Suprapubic skin (tissue), 4 donors: ENCODE measurements around the gene SYT13. TPM values are rescaled to one million over a fixed set of nuclear protein-coding genes. Genes with fewer than 3 reads are reported as not detected.

Experiments
- DNase-seq, 2 donors: peaks; one replicate each; pipeline ENCODE4 v3.0.0-alpha.2; 2019; ENCODE audit warnings: low spot score in 2 of 2
- H3K27ac ChIP-seq: fragments of 200-600 bp; sonication (generic); one replicate; pipeline ENCODE4 v1.5.1; 2019
- H3K27me3 ChIP-seq: fragments of 200-600 bp; sonication (generic); one replicate; pipeline ENCODE4 v1.5.1; 2019
- H3K36me3 ChIP-seq: fragments of 200-600 bp; sonication (generic); one replicate; pipeline ENCODE4 v1.5.1; 2019
- H3K4me1 ChIP-seq: fragments of 200-600 bp; sonication (generic); one replicate; pipeline ENCODE4 v1.5.1; 2019
- H3K4me3 ChIP-seq: fragments of 200-600 bp; sonication (generic); one replicate; pipeline ENCODE4 v1.5.1; 2019; ENCODE audit warnings: mild to moderate bottlenecking
- H3K9me3 ChIP-seq: fragments of 200-600 bp; sonication (generic); one replicate; pipeline ENCODE4 v1.5.1; 2019
- EP300 ChIP-seq: sonication (generic); formaldehyde crosslinking; IDR thresholded peaks from one replicate; pipeline ENCODE4 v1.6.1; 2017; ENCODE audit warnings: antibody characterized with exemption
- POLR2A ChIP-seq, 2 donors: fragments of 450-650 bp; IDR thresholded peaks; one replicate each; pipeline ENCODE4 v1.6.1; 2017; ENCODE audit warnings: antibody characterized with exemption in 2 of 2, mild to moderate bottlenecking in 2 of 2, moderate library complexity in 2 of 2
- POLR2AphosphoS5 ChIP-seq, 3 donors: sonication (generic); formaldehyde crosslinking; IDR thresholded peaks; one replicate each; pipeline ENCODE4 v1.6.1; 2017; ENCODE audit warnings: antibody characterized with exemption in 3 of 3
- WGBS: methylation state at CpG from one replicate; pipeline ENCODE4 v1.1.5; 2018; 5-methylcytosine and 5-hydroxymethylcytosine counted together
- total RNA-seq, 4 donors: library from RNA; depleted of rRNA; stranded (reverse); fragments of >200 nt; gene quantifications; one replicate each; pipeline ENCODE4 v1.1.0, GENCODE V29; 2016
- TF ChIP-seq, protein P1 (sequence below), 2 donors: fragments of 200-600 bp in 1 of 2; fragments of 450-650 bp in 1 of 2; sonication (generic) in 1 of 2; IDR thresholded peaks; one replicate each; pipeline ENCODE4 v1.5.1; 2016 to 2019; ENCODE audit warnings: antibody characterized with exemption in 2 of 2, mild to moderate bottlenecking in 1 of 2, moderate library complexity in 1 of 2

Gene SYT13
- total RNA-seq, 4 donors from 2014 or later, result 1.8 to 4.6 TPM; not detected in 2

GRCh38 chr11:45216901-45217300 lies 69.2 kb downstream of the SYT13 start:
- peaks cover 19% of the 10 kb centered on the region for H3K36me3 ChIP-seq
- DNase-seq, result no peak
- no peak overlapping the region for H3K27ac ChIP-seq
- WGBS, result 73% methylated on average over 2 of the region's 2 CpGs
- no peak overlapping the region for H3K4me3 ChIP-seq
- no peaks in the 10 kb centered on the region for H3K9me3 ChIP-seq
- no peaks in the 10 kb centered on the region for H3K4me1 ChIP-seq
- TF ChIP-seq POLR2AphosphoS5 (IDR thresholded peaks at IDR 0.05) (no peak), POLR2A (IDR thresholded peaks at IDR 0.05) (no peak), EP300 (no peak)
- TF ChIP-seq, protein P1, sequence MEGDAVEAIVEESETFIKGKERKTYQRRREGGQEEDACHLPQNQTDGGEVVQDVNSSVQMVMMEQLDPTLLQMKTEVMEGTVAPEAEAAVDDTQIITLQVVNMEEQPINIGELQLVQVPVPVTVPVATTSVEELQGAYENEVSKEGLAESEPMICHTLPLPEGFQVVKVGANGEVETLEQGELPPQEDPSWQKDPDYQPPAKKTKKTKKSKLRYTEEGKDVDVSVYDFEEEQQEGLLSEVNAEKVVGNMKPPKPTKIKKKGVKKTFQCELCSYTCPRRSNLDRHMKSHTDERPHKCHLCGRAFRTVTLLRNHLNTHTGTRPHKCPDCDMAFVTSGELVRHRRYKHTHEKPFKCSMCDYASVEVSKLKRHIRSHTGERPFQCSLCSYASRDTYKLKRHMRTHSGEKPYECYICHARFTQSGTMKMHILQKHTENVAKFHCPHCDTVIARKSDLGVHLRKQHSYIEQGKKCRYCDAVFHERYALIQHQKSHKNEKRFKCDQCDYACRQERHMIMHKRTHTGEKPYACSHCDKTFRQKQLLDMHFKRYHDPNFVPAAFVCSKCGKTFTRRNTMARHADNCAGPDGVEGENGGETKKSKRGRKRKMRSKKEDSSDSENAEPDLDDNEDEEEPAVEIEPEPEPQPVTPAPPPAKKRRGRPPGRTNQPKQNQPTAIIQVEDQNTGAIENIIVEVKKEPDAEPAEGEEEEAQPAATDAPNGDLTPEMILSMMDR (IDR thresholded peaks at IDR 0.05), result no peak
- no peaks in the 10 kb centered on the region for H3K27me3 ChIP-seq

- WGBS, result 100% methylated on average over 1 of the region's 1 CpG
- H3K9me3 ChIP-seq, result no peaks in the 10 kb centered on the region
Measured at GRCh38 chr11:45216031-45216430, 70.1 kb downstream of the SYT13 start.

DNA sequence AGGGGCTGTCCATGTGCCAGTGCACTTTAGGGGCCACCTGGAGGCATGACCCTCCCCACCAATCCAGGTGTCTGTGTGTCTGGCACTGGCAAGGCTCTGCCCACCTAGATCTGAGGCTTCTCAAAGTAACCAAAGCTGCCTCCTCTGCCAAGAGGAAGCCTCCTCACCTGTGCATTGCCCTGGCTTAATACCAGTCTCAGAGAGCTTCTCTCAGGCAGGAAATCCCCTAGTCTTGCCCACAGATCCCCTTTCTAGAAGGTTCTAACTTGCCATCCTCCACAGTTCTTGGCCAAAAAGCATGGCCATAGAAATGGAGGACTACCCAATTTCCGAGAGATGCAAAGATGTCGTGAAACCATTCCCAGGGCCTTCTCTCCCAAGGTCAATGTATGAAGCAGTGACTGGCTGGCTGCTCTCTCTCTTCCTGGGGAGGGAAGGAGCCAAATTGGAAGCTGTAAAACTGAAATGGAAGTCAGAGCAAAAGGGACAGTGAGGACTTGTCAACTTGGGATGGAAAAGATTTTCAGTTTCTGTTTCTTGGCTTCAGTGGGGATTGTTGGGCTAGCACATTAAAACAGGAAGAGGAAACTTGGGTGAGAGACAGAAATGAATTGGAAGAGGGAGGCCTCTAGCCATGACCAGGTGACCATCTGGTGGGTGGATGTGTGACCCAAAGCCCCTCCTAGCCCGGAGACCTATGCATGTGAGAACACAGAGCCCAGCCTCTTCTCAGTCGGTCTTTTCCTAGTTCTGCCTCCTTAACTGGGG lies 70.9 kb downstream of the SYT13 start:
- Histone ChIP-seq H3K27ac (no peak overlapping the region), H3K4me1 (peaks cover 3% of the 10 kb centered on the region), H3K9me3 (no peaks in the 10 kb centered on the region), H3K4me3 (no peak overlapping the region), H3K36me3 (peaks cover 19% of the 10 kb centered on the region), H3K27me3 (no peaks in the 10 kb centered on the region)
- no peak for DNase-seq
- TF ChIP-seq POLR2A (IDR thresholded peaks at IDR 0.05) (no peak), EP300 (no peak), POLR2AphosphoS5 (IDR thresholded peaks at IDR 0.05) (no peak)
- TF ChIP-seq, protein P1 (IDR thresholded peaks at IDR 0.05), result no peak
- 90% methylated on average over 4 of the region's 4 CpGs for WGBS

More at GRCh38 chr11:45216031-45216430, 70.1 kb downstream of the SYT13 start:
- no peak for DNase-seq
- Histone ChIP-seq H3K4me3 (no peak overlapping the region), H3K27me3 (no peaks in the 10 kb centered on the region), H3K4me1 (no peaks in the 10 kb centered on the region), H3K36me3 (peaks cover 19% of the 10 kb centered on the region), H3K27ac (no peak overlapping the region)
- TF ChIP-seq POLR2AphosphoS5 (IDR thresholded peaks at IDR 0.05) (no peak), POLR2A (IDR thresholded peaks at IDR 0.05) (no peak), EP300 (no peak)
- TF ChIP-seq, protein P1 (IDR thresholded peaks at IDR 0.05), result no peak

GRCh38 chr11:45213717-45214116 lies 72.4 kb downstream of the SYT13 start:
- 90% methylated on average over 1 of the region's 1 CpG for WGBS
- H3K27ac ChIP-seq, result no peak overlapping the region
- no peaks in the 10 kb centered on the region for H3K9me3 ChIP-seq
- peaks cover 15% of the 10 kb centered on the region for H3K4me1 ChIP-seq
- H3K4me3 ChIP-seq, result no peak overlapping the region
- H3K27me3 ChIP-seq, result no peaks in the 10 kb centered on the region
- DNase-seq, result no peak
- H3K36me3 ChIP-seq, result peaks cover 12% of the 10 kb centered on the region
- no peak for TF ChIP-seq EP300
- TF ChIP-seq POLR2AphosphoS5 (IDR thresholded peaks at IDR 0.05), result no peak
- no peak for TF ChIP-seq POLR2A (IDR thresholded peaks at IDR 0.05)
- TF ChIP-seq, protein P1 (IDR thresholded peaks at IDR 0.05), result no peak

DNA sequence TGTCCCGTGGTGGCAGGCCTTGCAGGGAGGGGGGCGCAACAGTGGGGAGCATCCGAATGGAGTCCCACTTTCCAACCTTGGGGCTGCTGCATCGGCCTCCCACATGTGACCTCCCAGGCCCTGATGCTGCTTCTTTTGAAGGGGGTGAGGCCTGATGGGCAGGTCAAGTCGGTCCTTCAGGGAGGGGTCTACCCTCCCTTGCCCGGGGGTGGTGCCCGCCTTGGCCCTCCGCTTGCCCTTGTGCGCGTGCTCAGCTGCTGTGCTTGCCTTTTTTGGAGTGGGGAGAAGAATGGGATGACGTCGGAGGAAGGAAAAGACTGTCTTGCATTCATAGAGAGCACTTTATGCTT lies 72.8 kb downstream of the SYT13 start:
- WGBS, result 90% methylated on average over 7 of the region's 12 CpGs
- Histone ChIP-seq H3K36me3 (peaks cover 12% of the 10 kb centered on the region), H3K27ac (no peak overlapping the region)

More for the DNA sequence above, 72.8 kb downstream of the SYT13 start:
- TF ChIP-seq, protein P1 (IDR thresholded peaks at IDR 0.05), result no peak
- no peak for TF ChIP-seq POLR2AphosphoS5 (IDR thresholded peaks at IDR 0.05)
- no peak for TF ChIP-seq EP300
- no peak for TF ChIP-seq POLR2A (IDR thresholded peaks at IDR 0.05)
- no peaks in the 10 kb centered on the region for H3K27me3 ChIP-seq
- peaks cover 15% of the 10 kb centered on the region for H3K4me1 ChIP-seq
- no peak for DNase-seq
- no peaks in the 10 kb centered on the region for H3K9me3 ChIP-seq
- no peak overlapping the region for H3K4me3 ChIP-seq
